RWPE2 (cell line): ENCODE measurements around the gene CLEC2L.

Experiments
- ATAC-seq: fragments of 200-7000 bp; cut with Tn5 transposase; 3 replicates; pipeline ENCODE4 v1.9.1; 2021; ENCODE audit warnings: low read depth
- DNase-seq: peaks from one replicate; pipeline ENCODE4 v3.0.0-alpha.2; 2020; ENCODE audit warnings: low spot score
- H3K27ac ChIP-seq: fragments of 450-650 bp; 2 replicates; pipeline ENCODE4 v1.5.1; 2017; ENCODE audit warnings: mild to moderate bottlenecking; ENCODE audit not compliant: poor library complexity, severe bottlenecking
- H3K27me3 ChIP-seq: fragments of 250-450 bp; sonication (Bioruptor Pico); 2 replicates; pipeline ENCODE4 v1.5.1; 2021; ENCODE audit warnings: mild to moderate bottlenecking, moderate library complexity; ENCODE audit not compliant: insufficient read depth, poor library complexity, severe bottlenecking
- H3K36me3 ChIP-seq: fragments of 250-450 bp; sonication (Bioruptor Pico); 2 replicates; pipeline ENCODE4 v1.5.1; 2020; ENCODE audit warnings: low read depth, mild to moderate bottlenecking, moderate library complexity
- H3K4me1 ChIP-seq: fragments of 250-450 bp; sonication (Bioruptor Pico); 2 replicates; pipeline ENCODE4 v1.5.1; 2021; ENCODE audit warnings: mild to moderate bottlenecking, moderate library complexity; ENCODE audit not compliant: insufficient read depth, poor library complexity, severe bottlenecking
- H3K4me3 ChIP-seq: fragments of 250-450 bp; sonication (Bioruptor Pico); 2 replicates; pipeline ENCODE4 v1.5.1; 2021; ENCODE audit warnings: mild to moderate bottlenecking, moderate library complexity; ENCODE audit not compliant: severe bottlenecking
- H3K9me3 ChIP-seq: fragments of 250-450 bp; sonication (Bioruptor Pico); 2 replicates; pipeline ENCODE4 v1.5.1; 2021; ENCODE audit warnings: mild to moderate bottlenecking, moderate library complexity; ENCODE audit not compliant: severe bottlenecking
- TF ChIP-seq, protein P1 (sequence below): fragments of 450-650 bp; IDR thresholded peaks from one replicate; pipeline ENCODE4 v1.5.1; 2017; ENCODE audit warnings: mild to moderate bottlenecking, moderate library complexity; ENCODE audit not compliant: poor library complexity, severe bottlenecking

The CLEC2L gene

GRCh38 chr7:139525239-139525638 is 1.8 kb downstream of the CLEC2L start:
- Histone ChIP-seq H3K27ac (no peak overlapping the region), H3K27me3 (peaks cover 36% of the 10 kb centered on the region), H3K4me3 (no peak overlapping the region), H3K9me3 (no peaks in the 10 kb centered on the region), H3K36me3 (no peaks in the 10 kb centered on the region), H3K4me1 (no peaks in the 10 kb centered on the region)
- TF ChIP-seq, protein P1, sequence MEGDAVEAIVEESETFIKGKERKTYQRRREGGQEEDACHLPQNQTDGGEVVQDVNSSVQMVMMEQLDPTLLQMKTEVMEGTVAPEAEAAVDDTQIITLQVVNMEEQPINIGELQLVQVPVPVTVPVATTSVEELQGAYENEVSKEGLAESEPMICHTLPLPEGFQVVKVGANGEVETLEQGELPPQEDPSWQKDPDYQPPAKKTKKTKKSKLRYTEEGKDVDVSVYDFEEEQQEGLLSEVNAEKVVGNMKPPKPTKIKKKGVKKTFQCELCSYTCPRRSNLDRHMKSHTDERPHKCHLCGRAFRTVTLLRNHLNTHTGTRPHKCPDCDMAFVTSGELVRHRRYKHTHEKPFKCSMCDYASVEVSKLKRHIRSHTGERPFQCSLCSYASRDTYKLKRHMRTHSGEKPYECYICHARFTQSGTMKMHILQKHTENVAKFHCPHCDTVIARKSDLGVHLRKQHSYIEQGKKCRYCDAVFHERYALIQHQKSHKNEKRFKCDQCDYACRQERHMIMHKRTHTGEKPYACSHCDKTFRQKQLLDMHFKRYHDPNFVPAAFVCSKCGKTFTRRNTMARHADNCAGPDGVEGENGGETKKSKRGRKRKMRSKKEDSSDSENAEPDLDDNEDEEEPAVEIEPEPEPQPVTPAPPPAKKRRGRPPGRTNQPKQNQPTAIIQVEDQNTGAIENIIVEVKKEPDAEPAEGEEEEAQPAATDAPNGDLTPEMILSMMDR, result no peak
- ATAC-seq (no peak), DNase-seq (no peak)

GRCh38 chr7:139525750-139526149 is 2.3 kb downstream of the CLEC2L start:
- no peak overlapping the region for H3K4me3 ChIP-seq
- H3K36me3 ChIP-seq, result no peaks in the 10 kb centered on the region
- H3K27me3 ChIP-seq, result peaks cover 36% of the 10 kb centered on the region
- H3K4me1 ChIP-seq, result no peaks in the 10 kb centered on the region
- no peak overlapping the region for H3K27ac ChIP-seq
- no peaks in the 10 kb centered on the region for H3K9me3 ChIP-seq
- ATAC-seq, result no peak
- TF ChIP-seq, protein P1, result no peak
- DNase-seq, result no peak

DNA sequence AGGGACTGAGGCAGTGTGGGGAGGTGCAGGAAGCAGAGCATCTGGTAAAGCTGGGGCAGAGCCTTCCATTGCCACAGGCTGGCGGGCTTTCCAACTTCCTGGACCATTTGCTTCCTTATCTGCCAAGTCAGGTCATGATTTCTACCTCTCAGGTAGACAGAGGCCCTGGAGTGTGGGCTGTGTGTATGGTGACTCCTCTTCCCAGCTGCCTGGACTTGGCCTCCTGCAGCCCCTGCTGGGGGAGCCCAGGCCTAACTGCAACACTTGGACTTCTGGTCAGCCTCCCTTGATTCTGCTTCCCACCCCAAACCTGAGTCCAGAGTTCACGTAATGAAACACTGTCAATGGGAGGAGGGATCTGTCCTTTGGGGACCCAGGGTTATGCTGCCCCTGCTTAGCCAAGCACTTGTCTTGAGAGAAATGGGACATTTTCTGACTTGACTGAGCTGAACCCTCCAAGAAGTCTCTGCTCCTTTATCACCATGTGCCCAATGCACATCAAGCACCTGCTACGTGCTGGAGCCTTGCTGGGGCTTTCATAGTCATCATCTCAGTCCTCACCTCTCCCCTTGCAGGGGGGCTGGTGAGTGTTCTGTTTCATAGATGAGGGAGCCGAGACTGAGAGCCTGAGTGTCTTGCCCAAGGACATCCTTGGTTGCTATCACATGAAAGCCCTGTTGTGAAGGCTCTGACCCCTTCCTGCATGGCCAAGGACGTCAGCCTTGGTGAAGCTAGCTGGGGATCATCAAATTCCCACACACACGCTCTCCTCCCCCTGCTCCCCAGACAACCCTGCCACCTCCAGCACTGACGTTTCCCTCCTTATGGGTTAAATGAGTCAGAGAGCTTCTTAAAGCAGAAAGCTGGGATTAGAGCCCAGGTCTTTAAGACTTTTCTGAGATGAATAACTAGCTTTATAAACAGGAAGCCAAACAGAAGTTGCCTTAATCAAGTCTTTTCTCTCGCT is 3.4 kb downstream of the CLEC2L start:
- DNase-seq, result no peak
- Histone ChIP-seq H3K4me3 (no peak overlapping the region), H3K9me3 (no peaks in the 10 kb centered on the region), H3K27me3 (peaks cover 31% of the 10 kb centered on the region), H3K27ac (no peak overlapping the region), H3K36me3 (no peaks in the 10 kb centered on the region), H3K4me1 (no peaks in the 10 kb centered on the region)
- TF ChIP-seq, protein P1, result no peak
- ATAC-seq, result no peak

GRCh38 chr7:139531094-139531493 is 7.6 kb downstream of the CLEC2L start:
- DNase-seq, result no peak
- Histone ChIP-seq H3K4me1 (no peaks in the 10 kb centered on the region), H3K27ac (no peak overlapping the region), H3K9me3 (no peaks in the 10 kb centered on the region), H3K27me3 (peaks cover 9% of the 10 kb centered on the region), H3K4me3 (no peak overlapping the region), H3K36me3 (no peaks in the 10 kb centered on the region)
- ATAC-seq, result no peak
- TF ChIP-seq, protein P1, result no peak

GRCh38 chr7:139532636-139533155 is 9.2 kb downstream of the CLEC2L start:
- ATAC-seq (no peak), DNase-seq (no peak)
- Histone ChIP-seq H3K27ac (no peak overlapping the region), H3K9me3 (no peaks in the 10 kb centered on the region), H3K4me1 (no peaks in the 10 kb centered on the region), H3K4me3 (no peak overlapping the region), H3K27me3 (peaks cover 9% of the 10 kb centered on the region), H3K36me3 (no peaks in the 10 kb centered on the region)
- TF ChIP-seq, protein P1, result no peak
